Ovary (tissue), 3 donors: ENCODE measurements around the gene COG1.

Experiments
- CTCF ChIP-seq, 3 donors: fragments of 450-650 bp in 2 of 3; fragments of 200-600 bp in 1 of 3; IDR thresholded peaks; one replicate each; pipeline versions ENCODE4 v1.5.1 to v1.8.0; 2016 to 2022; ENCODE audit warnings: antibody characterized with exemption in 3 of 3, mild to moderate bottlenecking in 1 of 3
- EP300 ChIP-seq: sonication (generic); formaldehyde crosslinking; IDR thresholded peaks from one replicate; pipeline ENCODE4 v1.6.1; 2017; ENCODE audit warnings: antibody characterized with exemption
- POLR2A ChIP-seq: fragments of 450-650 bp; IDR thresholded peaks from one replicate; pipeline ENCODE4 v1.6.1; 2017; ENCODE audit warnings: antibody characterized with exemption, mild to moderate bottlenecking, moderate library complexity
- donor health status: DM: no; HTN: no; CAD: no.

GRCh38 chr17:73191443-73192205, 1.2 kb upstream of the COG1 start:
- TF ChIP-seq CTCF (IDR thresholded peaks at IDR 0.05) (peak; percentile 36 to 73 (median 71)), POLR2A (no peak), EP300 (no peak)
